ENCODE measurements around the gene ZMAT5. TPM values are rescaled to one million over a fixed set of nuclear protein-coding genes. Genes with fewer than 3 reads are reported as not detected.

Gene ZMAT5
- total RNA-seq, 1 experiment from 2014 or later = 16.0 TPM

DNA sequence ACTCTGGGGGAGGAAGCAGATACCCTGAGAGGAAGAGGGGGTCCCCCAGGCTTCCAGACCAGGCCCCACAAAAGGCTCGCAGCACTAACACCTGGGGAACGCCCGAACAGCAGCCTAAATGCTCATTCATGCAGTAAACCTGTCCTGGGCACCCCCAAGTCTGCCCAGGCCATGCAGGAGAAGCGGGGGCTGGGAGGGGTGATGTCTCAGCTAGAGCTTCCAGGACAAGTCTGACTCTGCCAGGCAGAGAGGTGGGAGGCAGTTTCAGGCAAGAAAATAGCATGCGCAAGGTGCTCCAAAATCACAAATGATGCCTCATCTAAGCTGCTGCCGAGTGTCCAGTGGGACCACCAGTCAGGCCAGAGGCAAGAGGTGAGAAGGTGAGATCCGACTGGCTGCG is 32.4 kb downstream of the ZMAT5 start:
- H3K4me3 ChIP-seq (replicated peaks in 1 of 2; ENCODE audit: low read depth in 1 of 2, low read length in 2 of 2) = no peak overlapping the region
- TF ChIP-seq SP1 (IDR thresholded peaks at IDR 0.05; ENCODE audit: low read depth) (no peak), TCF7L2 (IDR thresholded peaks at IDR 0.05; ENCODE audit: borderline replicate concordance, extremely low read depth, insufficient read depth, insufficient read length) (no peak), ZNF274 (IDR thresholded peaks at IDR 0.05; ENCODE audit: low read depth, low read length) (no peak), EZH2phosphoT487 (IDR thresholded peaks at IDR 0.05; ENCODE audit: borderline replicate concordance) (no peak), SIN3A (IDR thresholded peaks at IDR 0.05; ENCODE audit: low read depth) (no peak), CBX3 (IDR thresholded peaks at IDR 0.05; ENCODE audit: low read depth) (no peak), CEBPB (IDR thresholded peaks at IDR 0.05; ENCODE audit: low read depth) (no peak), JUND (IDR thresholded peaks at IDR 0.05) (no peak), FOSL1 (IDR thresholded peaks at IDR 0.05; ENCODE audit: low read depth) (no peak)
- TF ChIP-seq, protein P1, sequence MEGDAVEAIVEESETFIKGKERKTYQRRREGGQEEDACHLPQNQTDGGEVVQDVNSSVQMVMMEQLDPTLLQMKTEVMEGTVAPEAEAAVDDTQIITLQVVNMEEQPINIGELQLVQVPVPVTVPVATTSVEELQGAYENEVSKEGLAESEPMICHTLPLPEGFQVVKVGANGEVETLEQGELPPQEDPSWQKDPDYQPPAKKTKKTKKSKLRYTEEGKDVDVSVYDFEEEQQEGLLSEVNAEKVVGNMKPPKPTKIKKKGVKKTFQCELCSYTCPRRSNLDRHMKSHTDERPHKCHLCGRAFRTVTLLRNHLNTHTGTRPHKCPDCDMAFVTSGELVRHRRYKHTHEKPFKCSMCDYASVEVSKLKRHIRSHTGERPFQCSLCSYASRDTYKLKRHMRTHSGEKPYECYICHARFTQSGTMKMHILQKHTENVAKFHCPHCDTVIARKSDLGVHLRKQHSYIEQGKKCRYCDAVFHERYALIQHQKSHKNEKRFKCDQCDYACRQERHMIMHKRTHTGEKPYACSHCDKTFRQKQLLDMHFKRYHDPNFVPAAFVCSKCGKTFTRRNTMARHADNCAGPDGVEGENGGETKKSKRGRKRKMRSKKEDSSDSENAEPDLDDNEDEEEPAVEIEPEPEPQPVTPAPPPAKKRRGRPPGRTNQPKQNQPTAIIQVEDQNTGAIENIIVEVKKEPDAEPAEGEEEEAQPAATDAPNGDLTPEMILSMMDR (IDR thresholded peaks at IDR 0.05 in 2 of 3, conservative IDR thresholded peaks at IDR 0.05 in 1 of 3; ENCODE audit: borderline replicate concordance in 1 of 3, insufficient read depth in 1 of 3, low read depth in 2 of 3, low read length in 2 of 3) = no peak
- TF ChIP-seq, protein P2, sequence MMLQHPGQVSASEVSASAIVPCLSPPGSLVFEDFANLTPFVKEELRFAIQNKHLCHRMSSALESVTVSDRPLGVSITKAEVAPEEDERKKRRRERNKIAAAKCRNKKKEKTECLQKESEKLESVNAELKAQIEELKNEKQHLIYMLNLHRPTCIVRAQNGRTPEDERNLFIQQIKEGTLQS (IDR thresholded peaks at IDR 0.05) = no peak
- TF ChIP-seq, protein P3, sequence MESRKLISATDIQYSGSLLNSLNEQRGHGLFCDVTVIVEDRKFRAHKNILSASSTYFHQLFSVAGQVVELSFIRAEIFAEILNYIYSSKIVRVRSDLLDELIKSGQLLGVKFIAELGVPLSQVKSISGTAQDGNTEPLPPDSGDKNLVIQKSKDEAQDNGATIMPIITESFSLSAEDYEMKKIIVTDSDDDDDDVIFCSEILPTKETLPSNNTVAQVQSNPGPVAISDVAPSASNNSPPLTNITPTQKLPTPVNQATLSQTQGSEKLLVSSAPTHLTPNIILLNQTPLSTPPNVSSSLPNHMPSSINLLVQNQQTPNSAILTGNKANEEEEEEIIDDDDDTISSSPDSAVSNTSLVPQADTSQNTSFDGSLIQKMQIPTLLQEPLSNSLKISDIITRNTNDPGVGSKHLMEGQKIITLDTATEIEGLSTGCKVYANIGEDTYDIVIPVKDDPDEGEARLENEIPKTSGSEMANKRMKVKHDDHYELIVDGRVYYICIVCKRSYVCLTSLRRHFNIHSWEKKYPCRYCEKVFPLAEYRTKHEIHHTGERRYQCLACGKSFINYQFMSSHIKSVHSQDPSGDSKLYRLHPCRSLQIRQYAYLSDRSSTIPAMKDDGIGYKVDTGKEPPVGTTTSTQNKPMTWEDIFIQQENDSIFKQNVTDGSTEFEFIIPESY (IDR thresholded peaks at IDR 0.05; ENCODE audit: extremely low read depth, insufficient replicate concordance, low read length) = no peak
- POLR2A ChIA-PET = no interaction called here
- intact Hi-C loops (cut with micrococcal nuclease) = no loop called here
- no peaks in the 10 kb centered on the region for H3K9me3 ChIP-seq (ENCODE audit: control insufficient read depth in 1 of 2, insufficient read depth in 1 of 2, low read depth in 1 of 2, low read length in 2 of 2)
- no peak overlapping the region for H3K9ac ChIP-seq (ENCODE audit: low read length)
- H3K79me2 ChIP-seq (ENCODE audit: insufficient read depth, low read length) = no peaks in the 10 kb centered on the region
- H3K27me3 ChIP-seq (ENCODE audit: insufficient read depth, low read length) = no peaks in the 10 kb centered on the region
- BruUV-seq (replicated peaks) = no TSS peak
- RAD21 ChIA-PET (ENCODE audit: low non-redundant PET in 1 of 2, low total read pairs in 2 of 2, uncharacterized antibody in 2 of 2, unreplicated experiment in 2 of 2) = no interaction called here
- H3K27ac ChIP-seq (ENCODE audit: low read depth, low read length) = no peak overlapping the region
- H3K9me2 ChIP-seq (ENCODE audit: insufficient read depth) = no peaks in the 10 kb centered on the region
- no peak for ATAC-seq
- H4K20me1 ChIP-seq (ENCODE audit: insufficient read depth) = no peaks in the 10 kb centered on the region
- H2AFZ ChIP-seq (ENCODE audit: low read depth, low read length, poor library complexity, severe bottlenecking) = no peak overlapping the region
- no peaks in the 10 kb centered on the region for H3K4me1 ChIP-seq (ENCODE audit: control insufficient read depth in 1 of 2, insufficient read depth in 2 of 2, low read length in 2 of 2)
- no peaks in the 10 kb centered on the region for H3K36me3 ChIP-seq (ENCODE audit: control insufficient read depth in 1 of 2, insufficient read depth in 2 of 2, low read length in 2 of 2)
- H3K4me2 ChIP-seq (ENCODE audit: low read length) = no peak overlapping the region
- no peak for DNase-seq (ENCODE audit: low read depth, low spot score)
- CTCF ChIA-PET = no interaction called here
